HG02678 (cell line): ENCODE measurements around the gene TMEM255B.

Experiments used
- ATAC-seq: cut with Tn5 transposase; IDR thresholded peaks from one replicate; pipeline ENCODE4 v1.9.1; 2021; ENCODE audit warnings: mild to moderate bottlenecking, moderate library complexity; ENCODE audit not compliant: unreplicated experiment

TMEM255B gene

DNA sequence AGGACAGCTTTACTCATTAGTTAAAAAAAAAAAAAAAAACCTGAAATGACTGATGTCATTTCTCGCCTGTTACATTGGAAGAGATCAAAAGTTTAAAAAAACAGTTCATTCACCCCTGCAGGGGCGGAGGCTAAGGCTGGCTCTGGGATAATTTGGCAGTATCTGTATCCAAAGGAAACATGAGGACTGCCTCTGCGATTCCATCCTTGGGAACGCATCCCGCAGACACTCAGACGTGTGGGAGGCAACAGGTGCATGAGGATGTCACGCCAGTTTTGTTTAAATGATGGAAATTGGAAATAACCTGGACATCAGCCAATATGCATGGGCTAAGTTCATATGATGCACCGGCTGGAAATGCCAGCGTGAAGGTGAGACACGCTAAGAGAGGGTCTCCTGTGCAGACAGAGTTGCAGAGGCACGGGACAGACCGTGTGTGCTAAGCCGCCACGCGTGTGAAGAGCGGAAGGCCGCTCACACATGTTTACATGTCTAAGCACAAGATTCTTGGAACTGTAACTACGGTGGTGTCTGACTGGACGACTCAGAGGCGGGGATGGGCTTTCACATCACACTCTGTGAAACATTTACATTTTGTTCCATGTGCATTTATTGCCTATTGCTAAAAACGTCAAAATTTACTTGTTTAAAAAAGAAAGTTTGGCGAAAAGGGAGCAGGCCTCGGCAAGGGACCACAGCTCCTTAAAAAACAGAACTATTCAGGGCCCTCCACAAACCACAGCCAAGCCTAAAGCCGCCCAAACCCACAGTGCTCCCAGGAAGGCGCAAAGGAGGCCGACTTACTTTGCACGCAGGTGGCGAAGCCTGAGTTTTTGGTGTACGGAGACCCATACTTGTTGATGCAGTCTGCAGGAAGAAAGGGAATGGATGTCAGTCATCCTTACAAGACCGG is 87.0 kb downstream of the TMEM255B start:
- ATAC-seq = no peak

DNA sequence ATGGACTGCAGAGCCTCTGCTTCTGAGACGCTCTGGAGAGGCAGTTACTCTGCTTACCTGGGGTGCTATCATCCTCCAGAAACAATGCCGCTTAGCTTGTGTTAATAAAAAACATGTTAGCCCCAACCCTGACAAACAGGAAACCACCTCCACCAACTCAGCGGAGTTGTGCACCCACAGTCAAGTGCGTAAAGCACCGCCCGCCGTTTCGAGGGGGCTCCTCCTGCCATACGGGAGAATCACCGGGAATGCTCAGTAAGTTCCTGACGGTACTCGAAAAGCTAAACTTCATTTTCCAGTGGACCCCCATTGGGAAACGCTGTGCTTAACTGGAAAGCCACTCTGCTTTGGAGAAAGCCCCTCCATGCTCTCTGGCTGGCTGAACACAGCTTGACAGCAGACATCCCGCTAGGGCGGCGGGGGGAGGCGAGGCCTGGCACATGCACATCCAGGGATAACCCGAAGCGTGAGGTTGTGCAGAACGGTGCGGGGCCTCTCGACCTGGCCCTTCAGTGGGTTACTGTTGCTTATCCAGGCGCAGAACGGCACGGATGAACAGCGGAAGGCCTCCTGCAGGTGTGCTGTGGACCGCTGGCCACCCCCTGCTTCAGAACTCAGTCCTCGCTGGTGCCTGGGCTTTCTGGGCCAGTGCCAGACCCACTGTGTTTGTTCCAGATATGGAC is 87.8 kb downstream of the TMEM255B start:
- ATAC-seq = no peak

DNA sequence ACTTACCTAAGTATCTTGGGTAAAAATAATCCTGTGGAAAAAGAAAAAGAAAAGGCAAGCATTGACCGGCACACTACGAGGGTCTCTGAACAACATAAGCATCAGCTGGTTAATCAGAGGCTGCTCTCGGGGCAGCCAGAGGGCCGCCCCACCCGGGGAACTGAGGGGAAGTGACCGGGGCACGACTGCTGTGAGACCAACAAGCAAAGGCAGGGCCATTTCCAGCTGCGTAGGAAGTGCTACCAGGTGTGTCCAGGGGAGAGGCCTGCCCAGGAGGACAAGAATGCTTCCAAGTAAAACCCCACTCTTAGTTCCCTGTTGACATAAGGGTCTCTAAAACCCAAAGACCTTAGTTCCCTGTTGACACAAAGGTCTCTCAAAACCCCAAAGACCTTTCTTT is 89.0 kb downstream of the TMEM255B start:
- ATAC-seq = no peak

DNA sequence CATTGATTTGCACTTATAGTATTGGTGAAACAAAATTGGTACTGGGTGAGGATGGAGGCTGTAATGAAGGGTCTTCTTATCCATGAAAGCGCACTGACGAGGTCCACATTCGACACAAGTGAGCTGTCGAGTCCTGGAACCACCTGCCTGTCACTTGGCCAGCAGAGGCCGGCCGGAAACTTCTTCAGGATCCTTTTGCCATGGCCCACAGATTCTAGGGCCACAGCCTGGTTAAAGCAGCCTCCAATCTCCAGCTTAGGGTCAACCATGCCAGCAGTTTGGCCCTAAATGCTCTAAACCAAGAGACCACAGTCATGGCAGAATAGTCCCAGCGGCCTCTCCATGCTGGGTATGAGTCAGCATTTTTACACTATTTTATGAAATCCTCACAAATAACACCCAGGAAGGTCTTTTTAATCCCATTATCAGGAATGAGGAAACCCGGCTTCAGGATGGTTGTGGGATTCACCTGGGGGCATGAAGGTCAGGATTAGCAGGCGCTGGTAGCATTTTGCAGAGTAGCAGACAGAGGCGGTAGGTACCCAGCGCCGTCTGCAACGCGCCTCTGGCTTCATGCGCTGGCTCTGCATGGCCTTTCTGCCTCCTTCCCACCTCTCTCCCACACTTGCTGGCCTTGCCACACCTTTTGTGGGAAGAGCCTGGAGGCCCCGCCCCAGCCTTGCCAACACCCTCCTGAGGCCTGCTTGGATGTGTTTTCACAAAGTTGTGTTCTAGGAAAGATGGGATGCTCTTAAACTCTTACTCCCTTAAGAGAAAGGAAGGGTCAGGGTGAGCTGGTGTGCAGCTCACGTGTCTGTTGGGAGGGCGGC is 89.6 kb downstream of the TMEM255B start:
- ATAC-seq = no peak

DNA sequence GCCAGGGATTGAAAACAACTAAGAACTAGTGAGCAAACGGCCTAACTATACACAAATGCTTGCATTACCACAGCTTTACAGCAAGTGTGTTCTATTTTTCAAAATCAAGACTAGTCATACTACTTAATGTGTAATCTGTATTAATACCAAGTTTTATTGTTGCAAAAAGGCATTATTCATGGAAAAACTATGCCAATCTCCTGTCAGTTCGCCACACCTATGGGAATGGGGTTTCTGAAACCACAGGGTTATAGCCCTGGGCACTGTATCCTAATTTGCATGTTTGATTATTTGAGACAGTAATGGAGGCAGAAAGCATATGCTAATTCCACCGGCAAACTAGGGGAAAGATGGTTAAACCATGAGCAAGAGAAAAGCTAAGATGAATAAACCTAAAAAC is 90.5 kb downstream of the TMEM255B start:
- ATAC-seq = no peak

DNA sequence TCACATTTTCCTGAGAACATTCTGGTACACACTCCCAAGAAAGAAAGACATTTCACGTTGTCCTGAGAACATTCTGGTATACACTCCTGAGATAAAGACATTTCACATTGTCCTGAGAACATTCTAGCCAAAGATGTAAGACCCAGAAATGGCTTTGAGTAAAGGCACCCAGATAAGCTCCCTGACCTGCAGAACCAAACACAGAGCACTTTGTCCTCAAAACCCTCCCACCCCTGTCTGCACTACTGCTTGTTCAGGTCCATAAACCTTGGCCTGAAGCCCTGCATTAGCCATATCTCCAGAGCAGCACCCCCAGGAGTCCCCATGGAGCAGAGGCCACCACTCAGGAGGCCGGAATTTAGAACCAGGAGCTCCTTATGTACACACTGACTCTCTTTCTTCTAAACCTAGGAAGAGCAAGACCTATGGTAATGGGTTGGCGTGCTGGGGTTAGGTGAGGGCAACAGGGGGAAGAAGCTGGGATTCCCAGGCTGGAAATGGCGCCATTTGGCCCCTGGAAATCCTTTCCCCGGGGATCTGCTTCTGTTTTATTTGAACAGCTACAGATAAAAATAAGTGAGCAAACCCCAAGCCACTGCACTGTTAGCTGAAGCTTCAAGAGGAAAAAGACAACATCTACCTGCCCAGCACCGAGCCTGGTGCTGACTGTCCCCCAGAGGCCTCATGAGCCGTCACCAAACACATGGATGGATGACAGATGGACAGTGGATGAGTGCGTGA is 91.1 kb downstream of the TMEM255B start:
- ATAC-seq = no peak

DNA sequence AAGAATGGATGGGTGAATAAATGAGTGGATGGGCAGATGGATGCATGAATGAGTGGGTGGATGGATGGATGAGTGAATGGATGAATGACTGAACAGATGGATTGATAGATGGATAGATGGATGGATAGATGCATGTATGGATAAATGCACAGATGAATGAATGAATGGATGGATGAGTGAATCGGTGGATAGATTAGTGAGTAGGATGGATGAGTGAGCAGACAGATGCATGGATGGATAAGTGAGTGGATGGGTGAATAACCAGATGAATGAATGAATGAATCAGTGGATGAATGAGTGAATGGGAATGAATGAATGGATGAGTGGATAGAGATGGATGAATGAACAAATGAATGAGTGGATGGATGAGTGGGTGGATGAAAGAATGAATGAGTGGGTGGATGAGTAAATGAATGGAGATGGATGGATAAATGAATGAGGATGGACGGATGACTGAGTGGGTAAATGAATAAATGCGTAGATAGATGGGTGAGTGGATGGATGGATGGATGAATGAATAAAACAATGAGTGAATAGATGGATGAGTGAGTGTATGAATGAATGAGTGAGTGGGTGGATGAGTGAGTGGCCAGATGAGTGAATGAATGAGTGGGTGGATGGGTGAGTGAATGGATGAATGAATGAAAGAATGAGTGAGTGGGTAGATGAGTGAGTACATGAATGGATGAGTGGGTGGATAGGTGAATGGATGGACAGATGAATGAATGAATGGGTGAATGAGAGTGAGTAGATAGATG is 91.9 kb downstream of the TMEM255B start:
- ATAC-seq = no peak

DNA sequence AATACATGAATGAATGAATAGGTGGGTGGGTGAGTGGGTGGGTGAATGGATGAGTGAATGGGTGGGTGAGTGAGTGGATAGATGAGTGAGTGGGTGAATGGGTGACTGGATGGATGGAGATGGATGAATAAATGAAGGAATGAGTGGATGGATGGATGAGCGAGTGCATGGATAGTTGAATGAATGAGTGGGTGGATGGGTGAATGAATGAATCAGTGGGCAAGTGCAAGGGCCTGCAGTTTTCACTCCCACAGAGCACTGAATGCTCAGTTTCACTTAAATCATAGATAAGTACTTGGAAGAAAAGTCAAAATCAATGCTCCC is 92.4 kb downstream of the TMEM255B start:
- no peak for ATAC-seq

DNA sequence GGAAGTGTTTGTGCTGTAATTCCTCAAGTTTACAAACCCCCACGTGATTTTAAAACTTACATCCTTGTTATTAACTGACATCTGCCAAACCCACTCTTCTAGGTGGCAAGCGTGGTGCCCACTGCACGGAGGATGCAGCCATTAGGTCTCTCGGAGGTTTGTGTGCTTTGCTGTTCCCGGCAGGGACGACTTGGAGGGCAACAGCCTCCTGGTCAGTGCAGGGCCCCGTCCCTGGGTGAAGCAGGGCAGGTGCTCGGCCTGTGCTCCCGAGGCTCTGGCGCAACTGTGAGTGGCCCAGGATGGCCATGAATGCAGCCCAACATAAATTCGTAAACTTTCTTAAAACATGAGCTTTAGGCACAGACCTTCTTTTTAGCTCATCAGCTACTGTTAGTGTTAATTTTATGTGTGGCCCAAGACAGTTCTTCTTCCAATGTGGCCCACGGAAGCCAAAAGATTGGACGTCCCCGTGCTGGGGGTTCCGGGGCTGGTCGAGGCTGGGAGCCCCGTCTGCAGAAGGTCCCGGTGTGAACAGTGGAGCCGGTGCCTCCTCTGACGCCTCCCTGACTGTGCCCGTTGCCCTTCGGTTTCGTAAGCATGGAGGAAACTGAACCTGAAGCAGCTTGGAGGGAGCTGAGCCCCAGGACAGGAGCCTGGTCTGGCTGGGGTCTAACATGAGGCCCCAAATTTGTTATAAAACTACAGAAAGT is 93.0 kb downstream of the TMEM255B start:
- no peak for ATAC-seq

DNA sequence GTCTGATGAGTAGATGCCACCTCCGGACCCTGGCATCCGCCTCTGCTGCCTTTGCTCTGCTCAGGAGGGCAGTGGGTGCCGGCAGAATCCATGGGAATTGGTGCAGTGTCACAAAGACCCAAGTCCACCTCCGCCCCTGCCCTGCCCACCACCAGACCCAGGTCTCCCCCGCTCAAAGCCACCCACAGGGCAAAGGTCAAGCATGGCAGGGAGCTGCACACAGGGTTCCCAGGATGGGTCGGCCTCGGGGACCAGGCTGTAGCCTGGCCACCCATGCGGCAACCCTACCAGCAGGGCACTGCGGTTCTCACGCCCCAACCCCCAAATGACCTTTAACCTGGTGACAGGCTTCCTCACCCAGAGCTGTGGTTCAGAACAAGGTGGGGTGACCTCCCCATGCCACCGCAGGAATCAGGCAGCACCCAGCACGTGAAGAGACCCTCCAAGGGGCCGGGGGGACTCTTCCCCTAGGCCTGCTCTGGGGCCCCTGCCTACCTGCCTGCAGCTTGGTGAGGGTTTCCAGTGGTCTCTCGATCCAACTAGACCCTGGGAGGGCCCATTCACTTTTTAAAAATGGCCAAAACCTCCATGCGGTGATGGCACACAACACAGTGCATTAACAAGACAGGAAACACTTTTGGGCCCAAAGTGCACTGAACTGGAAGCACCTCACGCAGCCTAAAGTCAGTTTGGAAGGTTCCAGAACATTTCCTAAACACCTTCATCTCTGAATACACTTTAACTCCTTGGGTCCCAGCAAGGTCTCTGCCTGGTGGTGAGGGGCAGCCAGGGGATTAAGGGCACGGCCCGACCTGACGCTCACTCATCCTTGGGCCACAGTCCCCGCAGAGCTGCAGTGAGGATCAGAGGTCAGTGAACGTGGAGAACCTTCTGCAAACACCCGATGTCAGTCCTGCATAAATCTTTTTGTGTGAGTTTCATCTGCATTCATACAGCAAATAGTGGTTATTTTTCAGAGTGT is 93.8 kb downstream of the TMEM255B start:
- ATAC-seq = no peak

DNA sequence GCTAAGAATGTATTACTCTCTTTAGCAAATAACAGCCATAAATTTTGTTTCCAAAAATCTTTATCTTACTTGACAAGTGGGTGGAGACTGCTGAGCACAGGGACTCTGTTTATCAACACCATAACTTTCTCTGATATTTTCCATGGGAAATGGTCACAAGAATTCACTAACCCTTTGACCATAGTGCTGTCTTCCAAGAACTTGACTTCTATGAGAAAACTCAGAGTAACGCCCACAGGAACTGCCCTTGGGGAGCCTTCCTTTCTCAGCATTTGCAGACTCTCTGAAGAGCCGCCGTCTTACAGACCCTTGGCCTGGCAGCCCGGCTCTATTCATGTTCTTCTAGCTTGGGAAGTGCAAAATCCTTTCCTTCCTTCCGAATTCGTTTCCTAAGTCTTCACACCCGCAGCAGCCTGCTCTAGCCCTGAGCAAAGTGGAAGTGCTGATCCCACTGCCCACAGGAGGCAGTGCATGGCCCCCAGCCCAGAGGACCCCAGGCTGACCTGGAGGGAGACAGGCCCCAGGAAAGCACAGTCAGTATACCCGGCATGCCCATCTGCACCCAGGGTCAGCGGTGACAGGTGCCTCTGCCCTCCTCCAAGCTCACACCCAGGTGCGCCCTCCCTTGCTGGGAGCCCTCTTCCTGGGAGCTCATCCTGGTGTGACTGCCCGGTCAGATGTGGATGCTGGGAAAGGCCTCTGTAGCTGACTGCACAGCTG is 94.7 kb downstream of the TMEM255B start:
- ATAC-seq = no peak

DNA sequence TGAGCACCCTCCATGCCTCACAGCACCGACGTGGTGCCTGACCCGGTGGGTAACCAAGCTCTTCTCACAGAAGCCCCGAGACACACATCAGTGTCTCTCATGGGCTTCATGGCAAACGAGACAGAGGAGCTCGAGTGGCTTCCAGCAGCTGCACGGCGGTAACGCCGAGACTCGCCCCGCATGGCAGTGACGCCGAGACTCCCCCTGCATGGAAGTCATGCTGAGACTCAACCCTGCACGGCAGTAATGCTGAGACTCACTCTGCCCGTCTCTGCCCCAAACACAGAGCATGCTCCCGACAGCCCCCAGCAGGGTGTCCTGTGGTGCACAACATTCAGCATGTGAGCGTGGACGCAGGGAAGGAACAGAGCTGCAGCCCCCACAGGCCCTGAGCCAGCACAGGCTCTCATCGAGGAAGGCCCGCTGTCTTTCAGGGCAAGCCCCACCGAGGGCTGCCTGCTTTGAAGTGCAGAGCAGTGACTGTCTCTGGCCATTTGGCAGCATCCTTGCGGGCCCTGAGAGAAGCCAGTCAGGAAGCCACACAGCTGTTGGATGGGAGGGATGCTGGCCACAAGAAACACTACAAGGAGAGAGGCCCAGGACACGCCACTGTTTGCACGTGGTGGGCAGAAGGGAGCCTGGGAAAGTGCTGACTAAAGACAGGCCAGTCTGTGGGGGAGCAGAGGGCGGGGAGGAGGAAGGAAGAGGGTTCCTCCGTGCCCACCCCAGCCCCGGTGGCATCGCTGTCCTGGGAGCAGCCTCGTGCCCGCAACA is 95.4 kb downstream of the TMEM255B start:
- no peak for ATAC-seq

DNA sequence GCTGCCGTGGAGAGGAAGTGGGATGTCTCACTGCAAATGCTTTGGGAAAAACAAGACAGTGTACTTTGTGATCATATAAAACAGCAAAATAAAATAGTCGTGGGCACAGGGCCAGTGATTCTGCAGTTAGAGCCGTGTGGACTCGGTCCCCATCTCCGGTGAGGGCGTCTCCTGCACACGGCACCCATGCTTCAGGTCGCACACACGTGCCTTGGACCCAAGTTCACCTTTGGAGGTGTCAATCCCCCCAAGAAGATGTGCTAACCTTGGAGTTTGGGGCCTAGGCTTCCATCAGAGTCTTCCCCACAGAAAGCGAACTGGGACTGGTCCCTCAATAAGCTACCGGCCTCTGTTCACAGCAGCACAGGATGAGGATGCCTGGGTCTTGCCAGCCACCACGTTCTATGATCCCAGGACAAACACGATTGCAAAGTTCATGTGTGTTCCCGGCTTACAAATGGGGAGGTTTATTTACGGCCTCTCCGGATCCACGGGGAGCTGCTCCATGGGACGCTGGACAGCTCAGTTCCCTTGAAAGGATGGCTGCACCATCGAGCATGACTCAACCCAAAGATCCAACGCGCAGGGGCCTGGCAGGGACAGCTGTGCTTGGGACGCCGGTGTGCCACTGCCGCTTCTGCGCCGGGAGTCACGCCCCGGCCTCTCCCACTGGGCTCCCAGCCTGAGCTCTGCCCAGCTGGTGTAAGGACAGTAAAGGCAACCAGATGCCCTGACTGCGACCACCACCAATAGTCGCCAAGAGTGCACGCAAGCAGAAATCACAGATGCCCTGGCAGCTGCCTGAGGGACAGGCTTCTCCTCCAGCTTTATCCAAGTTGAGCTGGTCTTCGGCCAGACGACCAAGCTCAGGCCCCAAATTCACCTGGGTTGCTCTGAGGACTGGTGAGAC is 96.2 kb downstream of the TMEM255B start:
- ATAC-seq = no peak

DNA sequence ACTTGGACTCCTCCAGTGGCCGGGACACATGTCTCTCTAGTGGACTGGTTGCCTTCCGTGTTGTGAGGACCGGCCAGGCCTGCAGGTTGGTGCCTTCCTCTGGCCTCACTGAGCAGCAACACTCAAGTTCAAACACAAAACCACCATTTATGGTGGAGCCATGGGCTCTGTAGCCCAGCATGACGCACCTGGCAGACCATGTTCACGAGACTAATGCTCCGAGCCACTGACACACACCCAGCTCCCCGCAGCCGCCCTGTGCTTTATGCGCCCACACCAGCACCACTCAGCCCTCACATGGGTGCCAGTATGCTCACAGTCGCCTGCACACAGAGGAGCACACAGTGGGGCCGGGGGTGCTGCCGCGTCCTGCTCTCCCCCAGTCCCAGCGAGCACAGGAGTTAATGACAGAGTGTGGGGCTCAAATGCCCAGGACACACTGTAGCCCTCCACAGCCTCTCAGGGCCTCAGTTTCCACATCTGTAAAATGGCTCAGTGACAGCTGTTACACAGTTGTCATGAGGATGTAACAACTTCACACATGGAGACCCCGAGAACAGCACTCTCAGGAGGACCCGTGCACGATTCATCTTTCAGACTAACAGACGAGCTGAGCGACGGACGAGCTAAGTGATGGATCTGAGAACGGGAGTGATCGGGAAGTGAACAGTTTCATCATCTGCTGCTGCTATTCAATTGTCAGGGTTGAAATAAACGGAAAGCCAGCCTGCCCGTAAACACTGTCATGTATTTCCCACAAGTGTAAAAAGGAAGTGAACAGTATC is 97.1 kb downstream of the TMEM255B start:
- ATAC-seq = no peak

DNA sequence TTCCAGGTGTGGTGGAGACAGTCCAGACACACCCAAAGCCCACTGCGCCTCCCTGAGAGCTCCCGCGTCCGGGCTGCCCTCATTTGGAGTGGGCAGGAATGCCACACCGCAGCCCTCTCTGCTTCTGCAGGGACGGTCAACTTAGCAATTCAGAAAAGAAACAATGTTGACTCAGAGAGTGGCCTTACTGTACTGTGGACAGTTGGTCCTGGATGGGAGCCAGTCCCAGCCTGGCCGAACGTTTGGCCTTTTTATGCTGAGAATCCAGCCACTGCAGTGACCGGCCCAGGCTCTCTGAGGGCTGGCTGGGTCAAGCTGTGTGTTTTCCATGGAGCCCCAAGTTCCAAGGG is 97.7 kb downstream of the TMEM255B start:
- ATAC-seq = no peak
